T-helper 17 cell (primary cell): ENCODE data around the gene SH3PXD2A. TPM values are rescaled to one million over a fixed set of nuclear protein-coding genes. Genes with fewer than 3 reads are reported as not detected.
"Not testable (repeated sequence)": the region's sequence is repeated elsewhere in the genome, so short reads cannot be mapped to it uniquely, and the experiment has no call there.

Source experiments
- ATAC-seq: fragments of 150-1000 bp; cut with Tn5 transposase; 2 replicates; pipeline ENCODE4 v1.10.0; 2021; ENCODE audit warnings: mild to moderate bottlenecking, moderate library complexity
- DNase-seq, 3 donors: peaks; one replicate each; pipeline versions ENCODE4 v3.0.0 to v3.0.0-alpha.2; 2020 to 2021
- H3K9me3 ChIP-seq: one replicate; pipeline ENCODE4 v1.7.0; 2013; ENCODE audit warnings: low read length, mild to moderate bottlenecking; ENCODE audit not compliant: control insufficient read depth, poor library complexity, severe bottlenecking
- H3K27ac Mint-ChIP-seq: one replicate; pipeline ENCODE4 v1.8.0; 2022; ENCODE audit warnings: mild to moderate bottlenecking, moderate library complexity, mixed read lengths
- H3K27me3 Mint-ChIP-seq: one replicate; pipeline ENCODE4 v1.8.0; 2022; ENCODE audit warnings: mixed read lengths
- H3K36me3 Mint-ChIP-seq: one replicate; pipeline ENCODE4 v1.8.0; 2022; ENCODE audit warnings: low read depth, mixed read lengths
- H3K4me1 Mint-ChIP-seq: one replicate; pipeline ENCODE4 v1.8.0; 2022; ENCODE audit warnings: mild to moderate bottlenecking, mixed read lengths
- H3K4me3 Mint-ChIP-seq: one replicate; pipeline ENCODE4 v1.8.0; 2022; ENCODE audit warnings: mild to moderate bottlenecking, moderate library complexity, mixed read lengths
- total RNA-seq, 4 donors: library from RNA in 2 of 4; stranded (reverse) in 2 of 4; gene quantifications; one replicate each; pipeline ENCODE4 v1.2.3 and lab custom pipeline; 2022 to 2026

SH3PXD2A gene
- total RNA-seq, 2 donors from 2014 or later: 7.2 to 10.9 TPM

DNA sequence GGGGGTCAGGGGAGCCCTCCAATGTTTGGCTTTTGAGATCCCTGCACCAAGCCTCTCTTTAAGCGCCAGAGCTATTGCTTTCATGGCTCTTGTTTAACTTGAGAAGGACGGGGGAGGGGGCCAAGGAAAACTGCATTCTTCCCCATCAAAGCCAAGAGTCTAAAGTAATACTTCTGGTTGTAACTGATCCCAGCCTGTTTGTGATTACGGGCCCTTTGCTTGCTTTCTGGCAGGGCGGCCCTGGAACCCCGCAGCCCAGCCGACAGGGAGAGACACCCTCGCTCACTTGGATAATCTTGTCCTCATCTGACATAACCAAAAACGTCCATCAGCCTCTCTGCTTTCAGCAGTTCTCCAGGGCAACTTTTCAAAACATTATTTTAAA lies 207.1 kb downstream of the SH3PXD2A start:
- Mint-ChIP-seq H3K27me3 (no peaks in the 10 kb centered on the region), H3K36me3 (no peaks in the 10 kb centered on the region), H3K4me3 (no peak overlapping the region), H3K27ac (no peak overlapping the region), H3K4me1 (peaks cover 9% of the 10 kb centered on the region)
- ATAC-seq (no peak), DNase-seq (no peak)
- no peaks in the 10 kb centered on the region for H3K9me3 ChIP-seq

DNA sequence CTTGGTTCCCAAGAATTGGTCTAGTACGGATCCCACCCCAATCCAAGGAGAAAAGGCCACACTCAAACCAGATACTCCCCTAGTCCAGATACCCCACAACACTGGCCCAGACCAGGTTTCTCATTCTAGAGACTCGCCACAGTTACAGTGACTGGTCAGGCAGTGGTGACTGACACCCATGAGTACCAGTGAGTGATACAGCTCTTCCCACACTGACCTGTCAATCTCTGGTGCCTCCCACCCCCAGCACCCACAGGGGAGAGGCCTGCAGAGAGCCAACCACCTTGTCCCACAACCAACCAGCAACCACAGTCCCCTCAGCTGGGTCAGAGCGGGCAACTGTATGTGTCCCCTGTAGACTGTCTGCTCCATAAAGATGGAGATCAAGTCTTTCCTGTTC lies 209.1 kb downstream of the SH3PXD2A start:
- H3K4me3 Mint-ChIP-seq: no peak overlapping the region
- DNase-seq (no peak), ATAC-seq (no peak)
- no peaks in the 10 kb centered on the region for H3K36me3 Mint-ChIP-seq
- peaks cover 11% of the 10 kb centered on the region for H3K4me1 Mint-ChIP-seq
- H3K27me3 Mint-ChIP-seq: no peaks in the 10 kb centered on the region
- no peak overlapping the region for H3K27ac Mint-ChIP-seq
- no peaks in the 10 kb centered on the region for H3K9me3 ChIP-seq

DNA sequence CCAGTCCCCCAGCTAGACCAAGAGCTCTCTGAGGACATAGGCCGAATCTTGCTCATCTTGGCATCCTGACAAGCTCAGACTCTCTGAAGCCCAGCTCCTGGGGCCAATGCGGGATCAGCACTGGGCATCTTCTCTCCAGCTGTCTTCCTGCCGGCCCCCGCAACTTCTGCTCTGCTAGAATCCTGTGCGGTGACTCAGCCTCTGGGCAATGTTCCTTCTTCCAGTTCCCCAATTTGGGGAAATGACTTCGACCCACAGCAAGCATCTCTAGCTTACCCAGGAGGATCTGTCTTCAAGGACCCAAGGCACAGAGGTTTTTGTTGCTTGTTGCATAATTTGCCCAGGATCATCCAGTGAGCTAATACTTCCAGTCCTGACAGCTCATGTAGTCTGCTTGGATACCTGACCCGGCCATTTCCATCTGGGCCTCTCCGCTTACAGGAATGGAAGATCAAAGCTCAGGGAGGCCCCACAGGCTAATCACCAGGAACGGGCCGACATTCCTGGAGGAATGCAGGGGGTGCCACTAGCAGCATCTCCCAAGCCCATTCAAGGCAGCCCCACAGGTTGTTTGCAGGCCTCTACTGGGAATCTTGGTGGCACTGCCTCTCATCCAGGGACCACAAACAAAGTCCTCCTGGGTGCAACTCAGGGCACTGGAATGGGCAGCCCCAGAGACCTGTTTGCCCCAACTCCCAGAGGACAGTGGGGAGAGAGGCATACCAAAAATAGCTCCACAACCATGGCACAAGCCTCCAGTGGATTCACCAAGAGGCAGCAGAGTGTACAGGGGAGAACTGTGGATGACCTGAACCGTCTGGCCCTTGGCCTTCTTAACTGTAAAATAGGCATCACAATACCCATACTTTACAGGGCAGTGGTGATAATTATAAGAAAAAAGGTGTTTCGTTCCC lies 210.0 kb downstream of the SH3PXD2A start:
- Mint-ChIP-seq H3K4me3 (no peak overlapping the region), H3K27me3 (no peaks in the 10 kb centered on the region), H3K36me3 (no peaks in the 10 kb centered on the region), H3K4me1 (peaks cover 11% of the 10 kb centered on the region), H3K27ac (no peak overlapping the region)
- ATAC-seq: peak; percentile 25
- no peaks in the 10 kb centered on the region for H3K9me3 ChIP-seq
- no peak for DNase-seq

DNA sequence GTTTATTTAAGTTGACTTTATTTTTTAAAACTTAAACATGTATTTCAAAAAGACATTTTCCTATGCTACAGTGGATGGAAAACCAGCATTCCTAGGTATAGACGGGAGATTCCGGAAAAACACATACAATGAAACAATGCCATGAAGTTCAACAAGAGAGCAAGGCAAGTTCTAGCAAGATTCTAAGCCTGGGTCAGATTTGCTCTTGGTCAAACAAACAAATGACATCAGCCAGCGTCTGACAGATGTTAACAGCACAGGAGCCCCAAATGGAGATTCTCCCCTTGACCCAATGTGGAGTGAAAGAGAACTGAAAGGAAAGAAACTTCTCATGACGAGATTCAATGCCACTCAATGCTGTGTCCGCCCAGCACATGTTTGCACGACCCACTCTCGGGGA lies 212.0 kb downstream of the SH3PXD2A start:
- peaks cover 10% of the 10 kb centered on the region for H3K4me1 Mint-ChIP-seq
- H3K36me3 Mint-ChIP-seq: no peaks in the 10 kb centered on the region
- no peak for DNase-seq
- no peaks in the 10 kb centered on the region for H3K9me3 ChIP-seq
- no peaks in the 10 kb centered on the region for H3K27me3 Mint-ChIP-seq
- H3K27ac Mint-ChIP-seq: no peak overlapping the region
- ATAC-seq: no peak
- H3K4me3 Mint-ChIP-seq: no peak overlapping the region

DNA sequence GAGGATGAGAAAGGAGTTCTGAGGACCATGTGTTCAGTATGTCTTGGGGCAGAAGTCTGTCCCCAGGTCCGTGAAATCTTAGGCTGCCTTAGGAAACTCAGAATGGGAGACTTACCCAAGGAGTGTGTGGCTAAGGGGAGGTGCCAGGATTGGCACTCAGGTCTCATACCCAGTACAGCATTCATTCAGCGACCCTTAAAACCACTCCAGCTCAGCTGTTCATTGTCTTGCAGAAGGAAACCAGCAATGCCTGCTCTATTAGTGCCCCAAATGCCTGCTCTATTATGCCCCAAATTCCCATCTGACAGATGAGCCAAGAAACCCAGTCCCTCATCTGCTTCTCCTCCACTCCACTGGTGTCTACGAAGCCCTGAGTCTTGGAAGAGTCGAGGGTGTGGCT lies 214.1 kb downstream of the SH3PXD2A start:
- H3K27ac Mint-ChIP-seq: peak overlapping the region; percentile 14
- H3K9me3 ChIP-seq: no peaks in the 10 kb centered on the region
- H3K4me3 Mint-ChIP-seq: no peak overlapping the region
- H3K36me3 Mint-ChIP-seq: no peaks in the 10 kb centered on the region
- ATAC-seq: no peak
- DNase-seq: no peak
- peaks cover 8% of the 10 kb centered on the region for H3K4me1 Mint-ChIP-seq
- no peaks in the 10 kb centered on the region for H3K27me3 Mint-ChIP-seq

DNA sequence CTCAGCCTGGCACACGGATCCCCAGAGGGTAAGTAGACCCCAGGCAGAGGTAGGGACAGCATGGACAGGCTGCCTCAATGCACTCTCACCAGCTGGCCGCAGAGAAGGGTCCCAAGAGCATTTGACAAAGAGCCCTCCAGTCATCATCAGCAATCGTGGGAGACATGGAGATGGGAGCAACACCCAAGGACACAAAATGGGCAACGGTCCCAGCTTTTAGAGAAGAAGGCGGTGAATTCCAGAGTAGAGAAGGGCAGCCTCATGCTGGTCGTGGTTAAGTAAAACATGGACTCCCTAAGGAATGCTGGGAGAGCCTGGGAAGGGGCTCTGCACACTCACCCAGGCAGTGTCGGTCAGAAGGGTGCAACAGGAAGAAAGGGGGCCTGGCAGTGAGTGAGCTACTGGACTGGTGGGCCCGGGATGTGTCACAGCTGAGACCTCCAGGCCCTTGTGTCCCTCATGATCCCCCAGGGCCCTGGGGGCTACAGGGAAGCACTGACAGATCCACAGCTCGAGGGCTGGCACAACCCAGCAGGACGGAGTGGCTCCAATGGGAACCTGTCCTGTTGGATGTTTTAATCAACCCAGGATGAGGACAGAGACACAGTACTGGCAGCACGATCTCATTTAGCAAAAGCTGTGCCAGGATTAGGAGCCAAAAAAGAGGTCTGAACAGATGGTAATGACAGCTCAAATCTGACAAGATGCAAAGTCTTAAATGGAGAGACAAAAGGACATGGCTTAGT lies 214.8 kb downstream of the SH3PXD2A start:
- ATAC-seq: no peak
- H3K27me3 Mint-ChIP-seq: no peaks in the 10 kb centered on the region
- H3K36me3 Mint-ChIP-seq: no peaks in the 10 kb centered on the region
- no peak for DNase-seq
- no peak overlapping the region for H3K27ac Mint-ChIP-seq
- H3K4me1 Mint-ChIP-seq: peaks cover 8% of the 10 kb centered on the region
- no peaks in the 10 kb centered on the region for H3K9me3 ChIP-seq
- H3K4me3 Mint-ChIP-seq: no peak overlapping the region

DNA sequence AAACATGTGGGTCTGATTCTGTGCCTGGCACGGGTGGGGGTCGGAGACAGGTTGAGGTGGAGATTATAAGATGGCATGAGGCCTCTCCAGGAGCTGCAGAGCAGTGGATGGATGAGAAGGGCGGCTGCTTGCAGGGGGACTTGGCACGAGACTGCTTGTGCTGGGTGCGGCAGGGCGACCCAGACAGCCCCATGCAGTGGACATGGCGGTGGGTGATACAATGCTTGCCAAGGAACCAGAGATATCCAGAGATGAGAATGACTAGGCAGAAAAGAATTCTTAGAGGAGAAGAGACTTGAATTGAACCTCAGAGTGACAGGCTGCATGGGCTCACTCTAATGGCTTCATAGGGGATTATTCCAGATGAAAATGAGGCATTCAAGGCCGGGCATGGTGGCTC lies 216.4 kb downstream of the SH3PXD2A start:
- H3K36me3 Mint-ChIP-seq: no peaks in the 10 kb centered on the region
- no peaks in the 10 kb centered on the region for H3K27me3 Mint-ChIP-seq
- ATAC-seq (no peak), DNase-seq (no peak)
- H3K4me1 Mint-ChIP-seq: peaks cover 5% of the 10 kb centered on the region
- no peak overlapping the region for H3K4me3 Mint-ChIP-seq
- H3K9me3 ChIP-seq: no peaks in the 10 kb centered on the region
- peak overlapping the region; percentile 37 for H3K27ac Mint-ChIP-seq

DNA sequence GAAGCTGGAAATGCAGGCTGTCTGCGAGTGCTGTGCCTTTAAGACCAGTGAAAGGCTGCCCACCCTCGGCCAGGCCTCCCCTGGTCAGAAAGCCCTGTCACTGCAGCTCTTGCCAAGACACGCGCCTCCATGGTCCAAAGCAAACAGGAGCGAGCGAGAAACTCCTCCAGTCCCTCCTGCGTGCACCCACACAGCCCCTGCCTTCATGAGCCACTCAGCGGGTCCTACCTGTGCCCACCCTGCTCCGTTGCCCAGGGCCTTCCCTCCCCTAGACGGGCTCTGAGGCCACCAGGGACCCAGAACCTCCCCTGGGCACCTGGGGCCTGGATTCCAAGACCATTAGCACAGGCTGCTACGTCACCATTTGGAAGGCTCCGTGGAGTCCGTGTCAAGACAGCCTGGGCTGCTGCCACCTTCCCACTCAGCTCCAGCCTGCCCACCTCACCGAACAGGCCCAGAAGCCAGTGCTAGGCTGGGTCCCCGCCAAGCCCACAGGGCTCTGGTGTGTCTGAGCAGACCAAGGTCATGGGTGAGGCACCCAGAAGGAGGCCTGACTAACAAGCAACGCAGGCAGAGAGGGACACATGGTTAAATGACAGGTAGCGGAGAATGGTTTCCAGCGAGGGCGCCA lies 217.3 kb downstream of the SH3PXD2A start:
- H3K36me3 Mint-ChIP-seq: no peaks in the 10 kb centered on the region

DNA sequence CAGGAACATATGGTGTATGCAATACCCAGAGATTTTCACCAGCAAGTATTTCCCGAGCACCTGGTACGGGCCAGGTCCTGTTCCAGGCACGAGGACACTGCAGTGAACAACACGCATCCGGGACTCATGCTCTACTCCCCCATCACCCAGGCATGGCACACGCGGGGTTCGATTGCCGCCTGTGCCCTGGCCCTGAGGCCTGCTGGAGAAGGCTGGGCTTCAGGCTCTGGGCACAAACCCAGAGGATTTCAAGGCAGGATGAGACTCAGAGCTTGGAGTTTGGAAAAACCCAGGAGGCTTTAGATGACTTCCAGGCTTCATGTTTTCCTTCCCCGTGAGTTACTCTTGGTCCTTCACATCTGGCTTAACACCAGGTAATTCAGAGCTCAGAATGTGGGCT lies 218.4 kb downstream of the SH3PXD2A start:
- DNase-seq: no peak

More for the DNA sequence above, 217.3 kb downstream of the SH3PXD2A start:
- H3K9me3 ChIP-seq: no peaks in the 10 kb centered on the region
- Mint-ChIP-seq H3K27me3 (no peaks in the 10 kb centered on the region), H3K27ac (no peak overlapping the region), H3K4me1 (peaks cover 5% of the 10 kb centered on the region), H3K4me3 (no peak overlapping the region)
- ATAC-seq: no peak
- no peak for DNase-seq

DNA sequence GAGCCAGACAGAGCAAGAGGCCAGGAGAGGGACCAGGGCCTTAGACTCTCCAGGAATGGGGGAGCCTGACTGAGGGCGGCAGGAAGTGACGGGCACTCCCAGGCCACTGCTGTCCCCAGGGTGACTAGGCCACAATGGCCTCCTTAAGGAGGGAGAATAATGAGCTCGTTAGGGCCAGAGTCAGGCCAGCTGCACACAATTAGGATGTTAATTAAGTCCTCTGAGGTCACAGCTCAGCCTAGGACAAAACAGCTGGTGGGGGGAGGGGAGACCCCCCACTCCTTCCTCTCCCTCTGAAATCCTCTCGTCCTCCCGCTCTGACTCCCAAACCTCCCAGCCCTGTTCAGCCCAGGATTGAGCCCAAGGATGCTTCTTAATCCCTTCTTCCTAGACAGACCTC lies 218.9 kb downstream of the SH3PXD2A start:
- Mint-ChIP-seq H3K4me3 (no peak overlapping the region), H3K27me3 (no peaks in the 10 kb centered on the region), H3K4me1 (peaks cover 3% of the 10 kb centered on the region), H3K36me3 (no peaks in the 10 kb centered on the region), H3K27ac (no peak overlapping the region)
- H3K9me3 ChIP-seq: no peaks in the 10 kb centered on the region
- DNase-seq: no peak
- ATAC-seq: no peak

More for the DNA sequence above, 218.4 kb downstream of the SH3PXD2A start:
- no peaks in the 10 kb centered on the region for H3K27me3 Mint-ChIP-seq
- peaks cover 3% of the 10 kb centered on the region for H3K4me1 Mint-ChIP-seq
- H3K36me3 Mint-ChIP-seq: no peaks in the 10 kb centered on the region
- H3K9me3 ChIP-seq: no peaks in the 10 kb centered on the region
- no peak overlapping the region for H3K27ac Mint-ChIP-seq
- H3K4me3 Mint-ChIP-seq: no peak overlapping the region
- ATAC-seq: no peak

DNA sequence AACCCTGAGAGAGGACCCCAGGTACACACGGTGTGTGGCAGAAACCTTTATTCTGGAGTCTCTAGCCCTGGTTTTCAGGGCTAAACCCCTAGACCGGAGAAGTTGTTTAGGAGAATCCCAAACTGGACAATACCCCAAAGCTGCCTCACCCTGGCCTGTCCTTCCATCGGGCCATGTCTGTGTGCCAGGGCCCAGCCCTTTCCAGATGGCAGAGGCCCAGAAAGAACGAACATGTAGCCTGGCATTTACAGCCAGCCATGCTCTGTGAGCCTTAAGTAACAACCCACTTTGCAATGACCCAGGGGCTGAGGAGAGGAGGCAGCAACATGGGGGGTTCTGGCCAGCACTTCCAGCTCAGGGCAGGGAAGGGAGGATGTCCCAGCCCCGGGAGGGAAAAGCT lies 219.8 kb downstream of the SH3PXD2A start:
- no peak overlapping the region for H3K27ac Mint-ChIP-seq
- H3K4me3 Mint-ChIP-seq: no peak overlapping the region
- ATAC-seq (no peak), DNase-seq (no peak)
- H3K9me3 ChIP-seq: no peaks in the 10 kb centered on the region
- no peaks in the 10 kb centered on the region for H3K4me1 Mint-ChIP-seq
- no peaks in the 10 kb centered on the region for H3K36me3 Mint-ChIP-seq
- no peaks in the 10 kb centered on the region for H3K27me3 Mint-ChIP-seq

DNA sequence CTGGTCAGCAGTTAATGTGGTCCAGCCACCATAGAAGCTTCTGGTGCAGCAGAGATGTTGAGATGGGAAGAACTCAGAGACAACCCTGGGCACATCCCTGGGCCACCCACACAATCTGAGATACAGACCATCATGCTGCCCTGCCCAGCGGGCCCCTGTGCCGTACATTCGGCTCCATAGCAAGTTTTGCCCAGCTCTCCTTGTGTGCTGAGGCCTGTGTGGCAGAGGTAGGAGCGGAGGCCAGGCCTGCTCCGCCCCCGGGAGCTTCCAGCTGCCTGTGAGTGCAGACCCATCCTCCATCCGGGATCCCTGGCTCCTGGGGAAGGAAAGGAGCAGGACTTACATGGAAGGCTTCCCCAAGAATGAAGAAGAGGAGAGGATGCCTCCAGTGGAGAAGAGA lies 221.5 kb downstream of the SH3PXD2A start:
- Mint-ChIP-seq H3K27me3 (no peaks in the 10 kb centered on the region), H3K4me3 (no peak overlapping the region), H3K4me1 (no peaks in the 10 kb centered on the region), H3K36me3 (no peaks in the 10 kb centered on the region), H3K27ac (no peak overlapping the region)
- ATAC-seq: no peak
- no peak for DNase-seq
- no peaks in the 10 kb centered on the region for H3K9me3 ChIP-seq

DNA sequence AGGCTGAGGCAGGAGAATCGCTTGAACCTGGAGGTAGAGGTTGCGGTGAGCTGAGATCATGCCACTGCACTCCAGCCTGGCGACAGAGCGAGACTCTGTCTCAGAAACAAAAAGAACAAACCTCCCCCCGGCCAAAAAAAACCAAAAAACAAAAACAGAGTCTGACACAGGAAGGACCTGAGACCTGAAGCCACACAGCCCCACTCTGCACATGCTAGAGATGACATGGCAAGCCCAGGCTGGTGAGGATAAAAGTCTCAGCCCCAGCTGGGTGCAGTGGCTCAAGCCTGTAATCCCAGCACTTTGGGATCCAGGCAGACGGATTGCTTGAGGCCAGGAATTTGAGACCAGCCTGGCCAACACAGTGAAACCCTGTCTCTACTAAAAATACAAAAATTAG lies 222.5 kb downstream of the SH3PXD2A start:
- not testable (repeated sequence) for ATAC-seq, H3K36me3 Mint-ChIP-seq, H3K4me3 Mint-ChIP-seq, H3K27ac Mint-ChIP-seq, DNase-seq, H3K9me3 ChIP-seq, H3K4me1 Mint-ChIP-seq, H3K27me3 Mint-ChIP-seq
